Measurements from ENCODE around the gene MDFIC. TPM values are rescaled to one million over a fixed set of nuclear protein-coding genes. Genes with fewer than 3 reads are reported as not detected.

Gene MDFIC, protein sequence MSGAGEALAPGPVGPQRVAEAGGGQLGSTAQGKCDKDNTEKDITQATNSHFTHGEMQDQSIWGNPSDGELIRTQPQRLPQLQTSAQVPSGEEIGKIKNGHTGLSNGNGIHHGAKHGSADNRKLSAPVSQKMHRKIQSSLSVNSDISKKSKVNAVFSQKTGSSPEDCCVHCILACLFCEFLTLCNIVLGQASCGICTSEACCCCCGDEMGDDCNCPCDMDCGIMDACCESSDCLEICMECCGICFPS
- 39.0 TPM for total RNA-seq
- long read RNA-seq, full-length matches to known transcripts = 92 of 138 reads
- long read RNA-seq, partial matches to known transcripts = 17 of 138 reads
- long read RNA-seq, other reads (novel, unspliced or antisense) = 29 of 138 reads

DNA sequence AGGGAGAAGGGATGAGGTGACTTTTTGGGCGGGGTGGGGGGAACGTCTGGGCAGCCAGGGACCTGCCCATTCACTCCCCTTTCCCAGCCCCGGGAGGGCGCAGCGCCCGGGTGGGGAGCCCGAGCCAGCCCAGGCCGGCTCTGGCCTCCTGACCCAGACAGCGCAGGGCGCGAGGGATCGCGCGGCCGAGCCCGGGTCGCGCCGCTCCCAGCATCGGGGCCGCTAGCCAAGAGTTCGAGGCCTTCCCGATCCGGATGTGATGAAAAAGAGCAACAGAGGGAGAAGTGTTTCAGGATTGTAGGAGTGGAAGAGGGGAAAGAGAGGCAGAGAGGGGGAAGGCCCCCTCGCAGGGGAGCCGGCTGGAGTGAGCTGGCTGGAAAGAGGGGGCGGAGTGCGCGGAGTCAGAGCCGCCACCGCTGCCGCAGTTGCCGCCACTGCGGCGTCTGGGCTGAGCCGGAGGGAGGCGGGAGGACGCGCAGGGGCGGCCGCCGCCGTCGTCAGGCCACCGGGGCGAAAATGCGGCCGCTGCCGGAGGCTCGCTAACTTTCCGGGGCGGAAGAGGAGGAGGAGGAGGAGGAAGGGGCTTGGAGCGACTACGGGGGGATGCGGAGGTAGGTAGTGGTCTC lies at the start of gene MDFIC:
Gene MDFIC, plus strand, starts transcription at position 69 of the 626 bp plus-strand sequence. CDS start 940 bp downstream, outside the sequence.
- H3K36me3 ChIP-seq = no peaks in the 10 kb centered on the region
- TF ChIP-seq, protein P1, sequence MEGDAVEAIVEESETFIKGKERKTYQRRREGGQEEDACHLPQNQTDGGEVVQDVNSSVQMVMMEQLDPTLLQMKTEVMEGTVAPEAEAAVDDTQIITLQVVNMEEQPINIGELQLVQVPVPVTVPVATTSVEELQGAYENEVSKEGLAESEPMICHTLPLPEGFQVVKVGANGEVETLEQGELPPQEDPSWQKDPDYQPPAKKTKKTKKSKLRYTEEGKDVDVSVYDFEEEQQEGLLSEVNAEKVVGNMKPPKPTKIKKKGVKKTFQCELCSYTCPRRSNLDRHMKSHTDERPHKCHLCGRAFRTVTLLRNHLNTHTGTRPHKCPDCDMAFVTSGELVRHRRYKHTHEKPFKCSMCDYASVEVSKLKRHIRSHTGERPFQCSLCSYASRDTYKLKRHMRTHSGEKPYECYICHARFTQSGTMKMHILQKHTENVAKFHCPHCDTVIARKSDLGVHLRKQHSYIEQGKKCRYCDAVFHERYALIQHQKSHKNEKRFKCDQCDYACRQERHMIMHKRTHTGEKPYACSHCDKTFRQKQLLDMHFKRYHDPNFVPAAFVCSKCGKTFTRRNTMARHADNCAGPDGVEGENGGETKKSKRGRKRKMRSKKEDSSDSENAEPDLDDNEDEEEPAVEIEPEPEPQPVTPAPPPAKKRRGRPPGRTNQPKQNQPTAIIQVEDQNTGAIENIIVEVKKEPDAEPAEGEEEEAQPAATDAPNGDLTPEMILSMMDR (IDR thresholded peaks at IDR 0.05) = peak; percentile 12
- intact Hi-C loops (cut with DNase I) = no loop called here
- H3K4me3 ChIP-seq = peak within 1 kb of the TSS; percentile 90
- DNase-seq (peak; percentile 83), ATAC-seq (peak; percentile 85)
- peaks cover 26% of the 10 kb centered on the region for H3K4me1 ChIP-seq
- H3K27ac ChIP-seq = peak within 1 kb of the TSS; percentile 92
- H3K27me3 ChIP-seq = no peaks in the 10 kb centered on the region
- no peaks in the 10 kb centered on the region for H3K9me3 ChIP-seq

DNA sequence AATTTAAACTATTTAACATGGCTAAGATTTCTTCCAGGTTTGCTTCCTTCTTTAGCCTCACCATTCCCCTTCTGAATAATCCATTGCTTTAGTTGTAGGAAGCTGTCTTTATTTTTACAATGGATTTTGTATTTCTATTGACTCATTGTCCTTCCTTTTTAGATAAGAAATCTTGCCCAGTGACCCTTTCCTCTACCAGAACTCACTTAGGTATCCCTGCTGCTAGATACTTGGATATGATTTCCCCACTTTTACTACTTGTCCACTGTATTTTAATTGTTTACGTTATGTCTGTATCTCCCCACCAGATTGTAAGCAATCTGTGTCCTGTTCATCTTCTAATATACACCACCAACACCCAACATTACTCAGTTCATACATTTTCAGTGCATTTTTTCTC lies 47.7 kb upstream of the MDFIC start:
- Histone ChIP-seq H3K4me3 (no peak overlapping the region), H3K9me3 (no peaks in the 10 kb centered on the region), H3K4me1 (no peaks in the 10 kb centered on the region), H3K27ac (no peak overlapping the region), H3K36me3 (no peaks in the 10 kb centered on the region), H3K27me3 (no peaks in the 10 kb centered on the region)
- ATAC-seq (no peak), DNase-seq (no peak)
- TF ChIP-seq, protein P1 (IDR thresholded peaks at IDR 0.05) = no peak
- intact Hi-C loops (cut with DNase I) = no loop called here

DNA sequence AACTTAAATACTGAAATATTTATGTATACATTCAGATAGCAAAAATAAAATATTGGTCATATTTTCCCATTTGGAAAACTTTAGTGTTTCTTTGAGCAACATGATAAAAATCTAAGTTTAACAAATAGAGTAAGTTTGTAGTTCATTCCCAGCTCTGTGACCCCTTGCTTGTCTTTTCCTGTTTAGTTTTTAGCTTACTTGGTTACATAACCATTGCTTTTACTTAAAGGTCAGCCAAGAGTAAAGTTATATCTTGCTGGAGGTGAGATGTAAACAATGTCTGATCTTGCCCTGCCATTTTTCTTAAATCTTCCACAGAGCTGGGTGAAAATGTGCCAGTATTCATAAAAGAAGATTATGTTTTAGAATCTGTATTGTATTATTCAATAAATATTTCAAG lies 46.7 kb upstream of the MDFIC start:
- ATAC-seq = no peak
- H3K27ac ChIP-seq = no peak overlapping the region
- intact Hi-C loops (cut with DNase I) = no loop called here
- H3K9me3 ChIP-seq = no peaks in the 10 kb centered on the region
- no peaks in the 10 kb centered on the region for H3K36me3 ChIP-seq
- TF ChIP-seq, protein P1 (IDR thresholded peaks at IDR 0.05) = no peak
- no peaks in the 10 kb centered on the region for H3K4me1 ChIP-seq
- H3K27me3 ChIP-seq = no peaks in the 10 kb centered on the region
- no peak overlapping the region for H3K4me3 ChIP-seq
- no peak for DNase-seq

DNA sequence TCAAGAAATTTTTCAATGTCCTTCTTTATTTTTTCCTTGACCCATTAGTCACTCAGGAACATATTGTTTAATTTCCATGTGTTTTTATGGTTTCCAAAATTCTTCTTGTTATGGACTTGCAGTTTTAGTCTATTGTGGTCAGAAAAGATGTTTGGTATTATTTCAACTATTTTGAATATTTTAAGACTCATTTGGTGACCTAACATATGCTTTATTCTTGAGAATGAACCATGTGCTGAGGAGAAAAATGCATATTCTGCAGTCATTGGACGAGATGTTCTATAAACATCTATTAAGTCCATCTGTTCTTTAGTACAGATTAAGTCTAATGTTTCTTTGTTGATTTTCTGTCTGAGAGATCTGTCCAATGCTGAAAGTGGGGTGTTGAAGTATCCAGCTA lies 42.3 kb upstream of the MDFIC start:
- ATAC-seq (no peak), DNase-seq (no peak)
- no peaks in the 10 kb centered on the region for H3K4me1 ChIP-seq
- no peaks in the 10 kb centered on the region for H3K27me3 ChIP-seq
- no peaks in the 10 kb centered on the region for H3K9me3 ChIP-seq
- intact Hi-C loops (cut with DNase I) = no loop called here
- H3K36me3 ChIP-seq = no peaks in the 10 kb centered on the region
- TF ChIP-seq, protein P1 (IDR thresholded peaks at IDR 0.05) = no peak
- no peak overlapping the region for H3K4me3 ChIP-seq
- no peak overlapping the region for H3K27ac ChIP-seq

DNA sequence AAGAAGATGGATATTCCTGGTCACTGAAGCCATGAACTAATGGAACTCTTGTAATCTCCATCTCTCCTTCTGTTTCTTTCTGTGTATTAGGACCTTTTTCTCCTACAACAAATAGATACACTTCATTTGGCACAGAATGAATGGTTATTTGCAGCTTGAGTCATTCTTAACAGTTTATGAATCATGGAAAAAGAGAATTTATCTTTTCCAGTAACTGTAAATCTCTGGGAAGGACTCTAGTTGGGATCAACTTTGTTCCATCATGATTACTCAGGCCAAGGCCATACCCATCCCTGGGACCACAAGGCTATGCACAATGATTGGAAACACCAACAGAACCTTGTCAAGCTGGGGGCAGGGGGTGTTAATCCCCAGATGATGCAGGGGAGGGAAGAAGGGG lies 36.1 kb upstream of the MDFIC start:
- Histone ChIP-seq H3K27me3 (no peaks in the 10 kb centered on the region), H3K4me3 (no peak overlapping the region), H3K4me1 (no peaks in the 10 kb centered on the region), H3K9me3 (no peaks in the 10 kb centered on the region), H3K27ac (no peak overlapping the region), H3K36me3 (no peaks in the 10 kb centered on the region)
- DNase-seq (no peak), ATAC-seq (no peak)
- TF ChIP-seq, protein P1 (IDR thresholded peaks at IDR 0.05) = no peak
- intact Hi-C loops (cut with DNase I) = no loop called here
